HEK293 (cell line): ENCODE data around the gene SLC15A4.

Source experiments
- BCL11A ChIP-seq: fragments of 450-650 bp; formaldehyde crosslinking; IDR thresholded peaks from 2 replicates; pipeline ENCODE4 v1.5.1; 2016; ENCODE audit warnings: low read depth, missing biosample characterization, missing genetic modification characterization
- CTCF ChIP-seq: fragments of 450-650 bp; formaldehyde crosslinking; IDR thresholded peaks from 2 replicates; pipeline ENCODE4 v1.5.1; 2016; ENCODE audit warnings: missing biosample characterization, missing genetic modification characterization
- GLI4 ChIP-seq: fragments of 450-650 bp; formaldehyde crosslinking; IDR thresholded peaks from 2 replicates; pipeline ENCODE4 v1.5.1; 2016; ENCODE audit warnings: missing biosample characterization, missing genetic modification characterization
- ZFP37 ChIP-seq: fragments of 450-650 bp; formaldehyde crosslinking; IDR thresholded peaks from 2 replicates; pipeline ENCODE4 v1.5.1; 2016; ENCODE audit warnings: missing biosample characterization, missing genetic modification characterization
- ZNF366 ChIP-seq: fragments of 450-650 bp; formaldehyde crosslinking; conservative IDR thresholded peaks from 2 replicates; pipeline ENCODE4 v1.5.1; 2016; ENCODE audit warnings: missing biosample characterization, missing genetic modification characterization
- ZSCAN23 ChIP-seq: fragments of 450-650 bp; formaldehyde crosslinking; IDR thresholded peaks from 2 replicates; pipeline ENCODE4 v1.5.1; 2016; ENCODE audit warnings: missing biosample characterization, missing genetic modification characterization

DNA sequence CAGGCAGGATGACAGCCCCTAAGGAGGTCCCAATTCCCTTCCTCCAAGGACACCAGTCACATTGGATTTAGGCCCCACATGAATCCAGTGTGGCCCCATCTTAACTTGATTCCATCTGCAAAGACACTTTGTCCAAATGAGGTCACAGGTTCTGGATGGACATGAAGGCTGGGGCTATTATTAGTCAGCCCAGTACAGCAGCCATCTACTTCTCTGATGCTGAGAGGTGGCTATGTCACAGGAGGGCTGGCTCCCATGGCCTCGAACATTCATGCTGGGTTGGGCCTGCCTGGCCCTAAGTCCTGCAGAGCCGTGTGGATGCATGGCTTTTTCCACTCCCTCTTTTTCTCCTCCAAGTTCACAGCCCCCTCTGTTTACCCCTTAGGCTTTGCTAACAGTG is 35.9 kb downstream of the SLC15A4 start:
- no peak for TF ChIP-seq BCL11A (tag by site-specific recombination)
- no peak for TF ChIP-seq ZNF366 (tag by site-specific recombination)
- no peak for TF ChIP-seq GLI4
- no peak for TF ChIP-seq ZFP37 (tag by site-specific recombination)
- TF ChIP-seq CTCF (tag by site-specific recombination), result no peak
- TF ChIP-seq ZSCAN23 (tag by site-specific recombination), result no peak
